Prostate gland (tissue), 2 donors: ENCODE measurements around the gene ZNF273. TPM values are rescaled to one million over a fixed set of nuclear protein-coding genes. Genes with fewer than 3 reads are reported as not detected.
"Not testable (repeated sequence)": the region's sequence is repeated elsewhere in the genome, so short reads cannot be mapped to it uniquely, and the experiment has no call there.

Source experiments
- DNase-seq: peaks from one replicate; pipeline ENCODE4 v3.0.0-alpha.2; 2019; ENCODE audit warnings: low spot score
- H3K27ac ChIP-seq, 2 donors: fragments of 200-600 bp; sonication (generic); 2 replicates each; pipeline ENCODE4 v1.5.1; 2017 to 2019
- H3K27me3 ChIP-seq: fragments of 200-600 bp; sonication (generic); replicated peaks from 2 replicates; pipeline ENCODE4 v1.5.1; 2019; ENCODE audit not compliant: insufficient read depth
- H3K36me3 ChIP-seq, 2 donors: fragments of 200-600 bp; sonication (generic); 1 replicate in 1 of 2; 2 replicates in 1 of 2; pipeline versions ENCODE4 v1.5.1 to v1.8.1; 2017 to 2019
- H3K4me1 ChIP-seq: fragments of 200-600 bp; sonication (generic); replicated peaks from 2 replicates; pipeline ENCODE4 v1.5.1; 2019
- H3K4me3 ChIP-seq, 2 donors: fragments of 200-600 bp; sonication (generic); 2 replicates each; pipeline ENCODE4 v1.5.1; 2017 to 2019
- H3K9me3 ChIP-seq: fragments of 200-600 bp; sonication (generic); 2 replicates; pipeline ENCODE4 v1.5.1; 2017
- POLR2A ChIP-seq: fragments of 450-650 bp; IDR thresholded peaks from one replicate; pipeline ENCODE4 v1.6.1; 2016; ENCODE audit warnings: antibody characterized with exemption, mild to moderate bottlenecking
- POLR2AphosphoS5 ChIP-seq: sonication (generic); formaldehyde crosslinking; IDR thresholded peaks from one replicate; pipeline ENCODE4 v1.6.1; 2017; ENCODE audit warnings: antibody characterized with exemption
- WGBS: methylation state at CpG from one replicate; pipeline ENCODE4 v1.1.5; 2018; 5-methylcytosine and 5-hydroxymethylcytosine counted together
- intact Hi-C: fragments of 100-400 bp; cut with DNase I; formaldehyde crosslinking; loops from one replicate; pipeline ENCODE4 v1.14.2; 2022
- total RNA-seq, 2 donors: library from RNA; depleted of rRNA; stranded (reverse); fragments of >200 nt; gene quantifications; one replicate each; pipeline ENCODE4 v1.1.0, GENCODE V29; 2016
- TF ChIP-seq, protein P1 (sequence below), 4 experiments: fragments of 200-600 bp in 2 of 4; fragments of 450-650 bp in 2 of 4; sonication (generic) in 2 of 4; IDR thresholded peaks; 1 replicate in 3 of 4; 2 replicates in 1 of 4; pipeline ENCODE4 v1.5.1; 2016 to 2019; ENCODE audit warnings: antibody characterized with exemption in 4 of 4, mild to moderate bottlenecking in 2 of 4, moderate library complexity in 2 of 4

Gene ZNF273
- total RNA-seq, 2 donors from 2014 or later, result 9.7 to 11.5 TPM

DNA sequence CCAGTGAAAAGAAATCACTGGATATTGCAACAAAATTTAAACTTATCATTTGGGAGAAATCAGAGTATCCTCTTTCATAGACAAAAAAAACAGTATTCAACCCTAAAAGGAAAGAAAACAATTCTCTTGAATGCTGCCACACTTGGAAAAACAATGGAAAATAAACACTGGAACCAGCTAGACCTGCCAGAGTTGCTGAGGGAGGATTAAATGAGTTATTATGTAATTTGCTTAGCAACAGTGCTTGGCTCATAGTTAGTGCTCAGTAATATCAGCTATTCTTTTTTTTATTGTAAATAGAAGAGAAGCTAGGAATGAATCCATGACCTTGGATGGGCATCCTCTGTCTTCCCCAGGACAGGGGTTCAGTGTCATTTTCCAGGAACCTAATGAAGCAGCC lies 11.0 kb upstream of the ZNF273 start:
- no peaks in the 10 kb centered on the region for H3K36me3 ChIP-seq
- H3K27me3 ChIP-seq, result no peaks in the 10 kb centered on the region
- H3K9me3 ChIP-seq, result no peaks in the 10 kb centered on the region
- H3K4me1 ChIP-seq, result no peaks in the 10 kb centered on the region
- peak overlapping the region in 1 of 2 donors; percentile 43 for H3K27ac ChIP-seq
- intact Hi-C loops, result no loop called here
- TF ChIP-seq, protein P1, sequence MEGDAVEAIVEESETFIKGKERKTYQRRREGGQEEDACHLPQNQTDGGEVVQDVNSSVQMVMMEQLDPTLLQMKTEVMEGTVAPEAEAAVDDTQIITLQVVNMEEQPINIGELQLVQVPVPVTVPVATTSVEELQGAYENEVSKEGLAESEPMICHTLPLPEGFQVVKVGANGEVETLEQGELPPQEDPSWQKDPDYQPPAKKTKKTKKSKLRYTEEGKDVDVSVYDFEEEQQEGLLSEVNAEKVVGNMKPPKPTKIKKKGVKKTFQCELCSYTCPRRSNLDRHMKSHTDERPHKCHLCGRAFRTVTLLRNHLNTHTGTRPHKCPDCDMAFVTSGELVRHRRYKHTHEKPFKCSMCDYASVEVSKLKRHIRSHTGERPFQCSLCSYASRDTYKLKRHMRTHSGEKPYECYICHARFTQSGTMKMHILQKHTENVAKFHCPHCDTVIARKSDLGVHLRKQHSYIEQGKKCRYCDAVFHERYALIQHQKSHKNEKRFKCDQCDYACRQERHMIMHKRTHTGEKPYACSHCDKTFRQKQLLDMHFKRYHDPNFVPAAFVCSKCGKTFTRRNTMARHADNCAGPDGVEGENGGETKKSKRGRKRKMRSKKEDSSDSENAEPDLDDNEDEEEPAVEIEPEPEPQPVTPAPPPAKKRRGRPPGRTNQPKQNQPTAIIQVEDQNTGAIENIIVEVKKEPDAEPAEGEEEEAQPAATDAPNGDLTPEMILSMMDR (IDR thresholded peaks at IDR 0.05), result no peak
- peak; percentile 66 for TF ChIP-seq POLR2AphosphoS5
- no peak for TF ChIP-seq POLR2A
- H3K4me3 ChIP-seq, result no peak overlapping the region
- no peak for DNase-seq

DNA sequence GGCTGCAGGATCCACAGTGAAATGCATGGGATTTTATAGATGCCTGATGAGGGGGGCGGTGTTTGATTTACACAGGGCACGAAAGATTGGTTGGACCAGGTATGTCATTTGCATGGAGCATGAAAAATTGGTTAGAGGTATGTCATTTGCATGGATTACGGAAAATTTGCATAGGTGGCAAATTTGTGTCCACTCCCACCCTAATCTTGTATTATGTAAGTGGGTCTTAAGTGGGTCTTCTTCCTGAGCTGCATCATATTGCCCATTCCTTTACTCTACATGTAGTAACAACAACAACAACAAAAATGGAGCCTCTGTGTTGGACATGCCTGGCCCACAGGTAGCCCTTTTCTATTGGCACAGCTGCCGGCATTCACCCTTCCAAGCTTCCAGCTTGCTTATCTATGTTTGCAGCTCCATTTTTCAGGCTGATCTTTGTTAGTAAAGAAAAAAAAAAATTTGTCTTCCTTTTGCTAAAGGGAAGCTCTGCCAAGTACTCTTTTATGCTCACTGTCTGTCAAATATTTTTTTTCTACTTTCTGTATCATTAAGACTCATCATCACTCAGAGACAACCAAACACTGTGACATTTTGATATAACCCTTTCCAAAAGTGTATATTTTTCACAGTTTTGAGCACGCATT lies 10.3 kb upstream of the ZNF273 start:
- Histone ChIP-seq H3K4me1 (no peaks in the 10 kb centered on the region), H3K27me3 (no peaks in the 10 kb centered on the region), H3K9me3 (no peaks in the 10 kb centered on the region), H3K36me3 (no peaks in the 10 kb centered on the region), H3K4me3 (no peak overlapping the region), H3K27ac (no peak overlapping the region)
- TF ChIP-seq, protein P1 (IDR thresholded peaks at IDR 0.05), result no peak
- no peak for TF ChIP-seq POLR2AphosphoS5
- TF ChIP-seq POLR2A, result no peak
- WGBS, result 87% methylated on average over 5 of the region's 5 CpGs
- intact Hi-C loops, result no loop called here
- DNase-seq, result no peak

DNA sequence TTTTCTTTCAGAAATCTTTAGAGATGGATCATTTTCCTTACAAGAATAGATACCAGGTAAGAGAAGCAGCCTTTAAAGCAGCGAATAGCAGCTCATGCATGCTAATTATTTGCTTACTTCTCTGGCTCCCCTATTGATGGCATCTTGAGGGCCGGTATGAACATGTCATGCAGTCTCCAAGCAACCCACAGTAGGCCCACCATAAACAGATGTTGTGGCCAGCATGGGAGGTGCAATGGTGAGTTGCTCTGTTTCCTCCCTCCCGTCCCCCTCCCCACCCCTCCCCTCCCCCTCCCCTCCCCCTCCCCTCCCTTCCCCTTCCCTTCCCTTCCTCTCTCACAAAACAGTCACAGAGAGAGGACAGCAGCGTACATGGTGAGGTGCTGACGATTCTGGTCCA lies 9.7 kb upstream of the ZNF273 start:
- no peaks in the 10 kb centered on the region for H3K4me1 ChIP-seq
- no peak overlapping the region for H3K4me3 ChIP-seq
- no peak overlapping the region for H3K27ac ChIP-seq
- H3K27me3 ChIP-seq, result no peaks in the 10 kb centered on the region
- WGBS, result 56% methylated on average over 5 of the region's 5 CpGs
- no peaks in the 10 kb centered on the region for H3K9me3 ChIP-seq
- TF ChIP-seq POLR2AphosphoS5, result no peak
- no peak for DNase-seq
- H3K36me3 ChIP-seq, result no peaks in the 10 kb centered on the region
- intact Hi-C loops, result no loop called here

DNA sequence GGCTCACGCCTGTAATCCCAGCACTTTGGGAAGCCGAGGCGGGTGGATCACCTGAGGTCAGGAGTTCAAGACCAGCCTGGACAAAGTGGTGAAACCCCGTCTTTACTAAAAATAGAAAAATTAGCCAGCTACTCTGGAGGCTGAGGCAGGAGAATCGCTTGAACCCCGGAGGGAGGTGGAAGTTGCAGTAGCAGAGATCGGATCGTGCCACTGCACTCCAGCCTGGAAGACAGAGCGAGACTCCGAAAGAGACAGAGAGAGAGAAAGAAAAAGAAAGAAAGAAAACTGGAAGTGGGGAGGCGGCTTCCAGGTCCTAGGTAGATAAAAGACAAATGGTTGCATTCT lies 640 bp upstream of the ZNF273 start:
- WGBS, result 73% methylated on average over 11 of the region's 11 CpGs
- H3K4me3 ChIP-seq, intact Hi-C loops: not testable (repeated sequence)

DNA sequence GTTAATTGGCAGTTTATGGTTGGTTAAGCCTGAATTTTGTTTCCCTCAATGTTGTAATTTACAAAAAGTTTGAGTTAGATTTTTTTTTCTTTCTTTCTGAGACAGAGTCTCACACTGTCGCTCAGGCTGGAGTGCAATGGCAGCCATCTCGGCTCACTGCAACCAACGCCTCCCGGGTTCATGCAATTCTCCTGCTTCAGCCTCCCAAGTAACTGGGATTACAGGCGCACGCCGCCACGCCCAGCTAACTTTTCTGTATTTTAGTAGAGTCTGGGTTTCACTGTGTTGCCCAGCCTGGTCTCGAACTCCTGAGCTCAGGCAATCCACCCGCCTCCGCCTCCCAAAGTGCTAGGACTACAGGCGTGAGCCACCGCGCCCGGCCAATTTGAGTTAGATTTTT lies 935 bp downstream of the ZNF273 start:
- TF ChIP-seq, protein P1 (IDR thresholded peaks at IDR 0.05), result no peak
- TF ChIP-seq POLR2A (no peak), POLR2AphosphoS5 (no peak)
- H3K27me3 ChIP-seq, result no peaks in the 10 kb centered on the region
- peak overlapping the region in 1 of 2 donors; percentile 58 for H3K4me3 ChIP-seq
- 90% methylated on average over 15 of the region's 15 CpGs for WGBS
- no peak for DNase-seq
- H3K4me1 ChIP-seq, result no peaks in the 10 kb centered on the region
- intact Hi-C loops, result no loop called here
- no peaks in the 10 kb centered on the region for H3K36me3 ChIP-seq
- H3K27ac ChIP-seq, result no peak overlapping the region
- H3K9me3 ChIP-seq, result no peaks in the 10 kb centered on the region

More for the DNA sequence above, 640 bp upstream of the ZNF273 start:
- H3K9me3 ChIP-seq, DNase-seq, H3K36me3 ChIP-seq, H3K27me3 ChIP-seq, H3K4me1 ChIP-seq, H3K27ac ChIP-seq: not testable (repeated sequence)

DNA sequence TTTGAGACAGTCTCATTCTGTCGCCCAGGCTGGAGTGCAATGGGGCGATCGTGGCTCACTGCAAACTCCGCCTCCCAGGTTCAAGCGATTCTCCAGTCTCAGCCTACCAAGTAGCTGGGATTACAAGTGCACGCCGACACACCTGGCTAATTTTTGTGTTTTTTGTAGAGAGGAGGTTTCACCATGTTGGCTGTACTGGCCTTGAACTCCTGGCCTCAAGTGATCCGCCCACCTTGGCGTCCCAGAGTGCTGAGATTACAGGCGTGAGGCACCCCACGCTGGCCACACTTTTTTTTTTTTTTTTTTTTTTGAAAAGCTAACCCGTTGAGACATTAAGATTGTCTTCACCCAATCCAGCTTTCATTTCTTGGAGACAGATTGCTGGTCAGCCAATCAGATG lies 2.1 kb downstream of the ZNF273 start:
- TF ChIP-seq, protein P1 (IDR thresholded peaks at IDR 0.05), result no peak
- no peak for TF ChIP-seq POLR2AphosphoS5
- TF ChIP-seq POLR2A, result no peak
- DNase-seq, result no peak

More for the DNA sequence above, 2.1 kb downstream of the ZNF273 start:
- Histone ChIP-seq H3K4me1 (no peaks in the 10 kb centered on the region), H3K9me3 (no peaks in the 10 kb centered on the region), H3K27ac (no peak overlapping the region), H3K4me3 (no peak overlapping the region), H3K27me3 (no peaks in the 10 kb centered on the region), H3K36me3 (no peaks in the 10 kb centered on the region)
- intact Hi-C loops, result no loop called here
- WGBS, result 92% methylated on average over 12 of the region's 12 CpGs
